HG02884 (cell line): ENCODE data around the gene PACSIN2.
"Not testable (repeated sequence)": the region's sequence is repeated elsewhere in the genome, so short reads cannot be mapped to it uniquely, and the experiment has no call there.

Source experiments
- ATAC-seq: cut with Tn5 transposase; IDR thresholded peaks from one replicate; pipeline ENCODE4 v1.9.1; 2021; ENCODE audit warnings: mild to moderate bottlenecking, moderate library complexity; ENCODE audit not compliant: unreplicated experiment

PACSIN2 gene

GRCh38 chr22:42970029-42970428, 44.9 kb downstream of the PACSIN2 start:
- ATAC-seq = no peak

GRCh38 chr22:42969348-42969975, 45.5 kb downstream of the PACSIN2 start:
- ATAC-seq = no peak

- ATAC-seq = no peak
These were observed 47.0 kb downstream of the PACSIN2 start for GRCh38 chr22:42967933-42968332.

GRCh38 chr22:42967005-42967404, 47.9 kb downstream of the PACSIN2 start:
- no peak for ATAC-seq

- no peak for ATAC-seq
These were observed 48.5 kb downstream of the PACSIN2 start for GRCh38 chr22:42966497-42966896.

- ATAC-seq = no peak
These were observed 49.8 kb downstream of the PACSIN2 start for GRCh38 chr22:42964994-42965699.

GRCh38 chr22:42963231-42963595, 51.7 kb downstream of the PACSIN2 start:
- ATAC-seq = no peak

- no peak for ATAC-seq
These were observed 52.4 kb downstream of the PACSIN2 start for GRCh38 chr22:42962295-42963230.

GRCh38 chr22:42961810-42962209, 53.1 kb downstream of the PACSIN2 start:
- no peak for ATAC-seq

- ATAC-seq = not testable (repeated sequence)
These were observed 53.6 kb downstream of the PACSIN2 start for GRCh38 chr22:42961400-42961690.

- ATAC-seq = no peak
These were observed 54.2 kb downstream of the PACSIN2 start for GRCh38 chr22:42960531-42961399.

GRCh38 chr22:42959576-42960509, 55.1 kb downstream of the PACSIN2 start:
- no peak for ATAC-seq

GRCh38 chr22:42958937-42959336, 56.0 kb downstream of the PACSIN2 start:
- ATAC-seq = no peak

- ATAC-seq = no peak
These were observed 57.0 kb downstream of the PACSIN2 start for GRCh38 chr22:42957958-42958357.

GRCh38 chr22:42957544-42957943, 57.4 kb downstream of the PACSIN2 start:
- ATAC-seq = no peak

GRCh38 chr22:42955848-42956247, 59.1 kb downstream of the PACSIN2 start:
- ATAC-seq = no peak

- no peak for ATAC-seq
These were observed 59.8 kb downstream of the PACSIN2 start for GRCh38 chr22:42955087-42955635.

GRCh38 chr22:42953751-42954150, 61.2 kb downstream of the PACSIN2 start:
- not testable (repeated sequence) for ATAC-seq

- no peak for ATAC-seq
These were observed 63.7 kb downstream of the PACSIN2 start for GRCh38 chr22:42951093-42951710.
